Heart left ventricle (tissue), 13 donors: ENCODE results near the gene LMF1.

Experiments used
- POLR2A ChIP-seq, 2 donors: fragments of 450-650 bp; IDR thresholded peaks; one replicate each; pipeline ENCODE4 v1.6.1; 2017; ENCODE audit warnings: antibody characterized with exemption in 2 of 2, mild to moderate bottlenecking in 2 of 2, moderate library complexity in 2 of 2
- TF ChIP-seq, protein P1 (sequence below), 12 donors: fragments of 200-600 bp; sonication (generic) in 4 of 12; IDR thresholded peaks; one replicate each; pipeline versions ENCODE4 v1.5.0 to v1.8.0; 2018 to 2022; ENCODE audit warnings: antibody characterized with exemption in 12 of 12, mild to moderate bottlenecking in 5 of 12
- donor health status: ischemic (EF 13 %, LVEDD 7.1; RV severe dilation, severe dysfunction).
- donor health status: DM: no; HTN: yes; CAD: no.
- donor health status: DM: no; HTN: no; CAD: no.
- donor health status: ischemic (EF 25% LVEDD 6.9; RV normal size, moderate dysfunction).
- donor health status: ischemic (EF 25% LVEDD 5.7; RV mildly dilated, moderate dysfunction).
- donor health status: ischemic (EF 35%, LVEDD 5.7; RV mildly dilated, moderate dysfunction).
- donor health status: nonischemic (EF 11% LVEDD 7.7; RV severe dilation, severe dysfunction).
- donor health status: DM: yes; HTN: yes; CAD: no.
- donor health status: PGD.
- donor health status: ischemic (EF 29% LVEDD 5.4; RV normal size, mild dysfunction).
- donor health status: nonischemic (EF 23%, LVEDD 6.1; RV moderate dilation, normal function).

DNA sequence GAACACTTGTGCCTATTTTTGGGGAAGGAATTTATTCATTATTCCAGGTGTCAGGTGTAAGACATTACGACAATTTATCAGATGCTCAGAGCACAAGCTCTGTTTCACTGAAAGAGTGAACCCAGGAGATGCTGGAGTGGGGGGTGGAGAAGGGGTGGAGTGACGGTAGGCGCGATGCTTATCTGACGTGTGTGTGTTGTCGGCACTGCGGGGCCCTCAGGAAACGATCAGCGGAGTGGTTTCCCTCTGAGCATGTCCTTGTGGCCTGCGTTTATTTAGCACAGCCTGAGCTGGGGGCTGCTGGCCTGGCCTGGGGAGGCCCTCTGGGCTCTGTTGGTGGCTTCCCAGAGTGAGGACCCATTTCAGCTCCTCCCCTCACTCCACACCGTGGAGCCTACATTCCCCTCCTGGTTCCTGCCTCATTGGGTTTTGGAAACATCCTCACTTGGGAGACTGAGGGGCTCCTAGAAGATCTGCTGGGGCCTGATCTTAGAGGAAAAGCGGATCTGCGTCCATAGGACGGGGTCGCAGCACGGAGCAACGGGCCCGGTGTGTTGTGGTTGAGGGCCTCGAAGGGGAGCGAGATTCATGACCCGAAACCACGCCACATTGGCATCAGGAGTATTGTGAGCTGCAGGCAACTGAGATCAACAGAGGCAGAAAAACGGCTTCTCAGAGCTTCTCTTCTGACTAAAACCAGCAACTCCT lies 151.3 kb downstream of the LMF1 start:
- TF ChIP-seq, protein P1, sequence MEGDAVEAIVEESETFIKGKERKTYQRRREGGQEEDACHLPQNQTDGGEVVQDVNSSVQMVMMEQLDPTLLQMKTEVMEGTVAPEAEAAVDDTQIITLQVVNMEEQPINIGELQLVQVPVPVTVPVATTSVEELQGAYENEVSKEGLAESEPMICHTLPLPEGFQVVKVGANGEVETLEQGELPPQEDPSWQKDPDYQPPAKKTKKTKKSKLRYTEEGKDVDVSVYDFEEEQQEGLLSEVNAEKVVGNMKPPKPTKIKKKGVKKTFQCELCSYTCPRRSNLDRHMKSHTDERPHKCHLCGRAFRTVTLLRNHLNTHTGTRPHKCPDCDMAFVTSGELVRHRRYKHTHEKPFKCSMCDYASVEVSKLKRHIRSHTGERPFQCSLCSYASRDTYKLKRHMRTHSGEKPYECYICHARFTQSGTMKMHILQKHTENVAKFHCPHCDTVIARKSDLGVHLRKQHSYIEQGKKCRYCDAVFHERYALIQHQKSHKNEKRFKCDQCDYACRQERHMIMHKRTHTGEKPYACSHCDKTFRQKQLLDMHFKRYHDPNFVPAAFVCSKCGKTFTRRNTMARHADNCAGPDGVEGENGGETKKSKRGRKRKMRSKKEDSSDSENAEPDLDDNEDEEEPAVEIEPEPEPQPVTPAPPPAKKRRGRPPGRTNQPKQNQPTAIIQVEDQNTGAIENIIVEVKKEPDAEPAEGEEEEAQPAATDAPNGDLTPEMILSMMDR (IDR thresholded peaks at IDR 0.05), result no peak
- TF ChIP-seq POLR2A (IDR thresholded peaks at IDR 0.05), result no peak
